CD4-positive, alpha-beta T cell treated with Interleukin-15 for 1 hour (primary cell): ENCODE results near the gene KCNIP1.

Experiments
- DNase-seq: peaks from one replicate; pipeline ENCODE4 v3.0.0-alpha.2; 2020

KCNIP1 gene

DNA sequence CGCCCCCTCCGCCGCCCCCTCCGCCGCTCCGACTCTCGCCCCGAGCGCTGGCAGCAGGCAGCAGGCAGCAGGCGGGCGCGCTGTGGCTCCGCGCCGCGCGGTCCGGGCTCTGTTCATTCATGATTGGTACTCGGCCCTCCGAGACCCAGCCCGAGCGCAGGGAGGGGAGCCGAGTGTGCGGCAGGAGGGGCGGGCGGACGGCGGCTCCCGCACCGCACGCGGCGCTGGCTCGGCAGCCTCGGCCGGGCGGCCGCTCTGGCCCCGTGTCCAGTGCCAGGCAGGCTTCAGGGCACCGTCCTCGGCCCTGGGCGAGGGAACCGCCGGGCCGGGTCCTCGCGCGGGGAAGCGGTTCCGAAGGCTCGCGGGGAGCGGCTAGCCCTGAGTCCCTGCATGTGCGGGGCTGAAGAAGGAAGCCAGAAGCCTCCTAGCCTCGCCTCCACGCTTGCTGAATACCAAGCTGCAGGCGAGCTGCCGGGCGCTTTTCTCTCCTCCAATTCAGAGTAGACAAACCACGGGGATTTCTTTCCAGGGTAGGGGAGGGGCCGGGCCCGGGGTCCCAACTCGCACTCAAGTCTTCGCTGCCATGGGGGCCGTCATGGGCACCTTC, at the start of gene KCNIP1:
Gene KCNIP1, plus strand, starts transcription at position 31 of the 607 bp plus-strand sequence.
- DNase-seq = no peak

DNA sequence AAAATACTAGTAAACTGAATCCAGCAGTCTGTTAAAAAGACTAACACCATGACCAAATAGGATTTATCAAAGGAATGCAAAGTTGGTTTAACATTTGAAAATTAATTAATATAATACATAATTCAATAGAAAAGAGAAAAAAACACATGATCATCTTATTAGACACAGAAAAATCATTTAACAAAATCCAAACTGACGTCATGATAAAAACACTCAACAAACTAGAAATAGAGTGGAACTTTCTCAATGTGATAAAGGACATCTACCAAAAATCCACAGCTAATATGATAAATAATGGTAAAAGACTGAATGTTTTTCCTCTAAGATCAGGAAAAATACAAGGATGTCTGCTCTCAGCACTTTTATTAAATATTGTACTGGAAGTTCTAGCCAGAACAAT, 40.4 kb upstream of the KCNIP1 start:
- DNase-seq = no peak

DNA sequence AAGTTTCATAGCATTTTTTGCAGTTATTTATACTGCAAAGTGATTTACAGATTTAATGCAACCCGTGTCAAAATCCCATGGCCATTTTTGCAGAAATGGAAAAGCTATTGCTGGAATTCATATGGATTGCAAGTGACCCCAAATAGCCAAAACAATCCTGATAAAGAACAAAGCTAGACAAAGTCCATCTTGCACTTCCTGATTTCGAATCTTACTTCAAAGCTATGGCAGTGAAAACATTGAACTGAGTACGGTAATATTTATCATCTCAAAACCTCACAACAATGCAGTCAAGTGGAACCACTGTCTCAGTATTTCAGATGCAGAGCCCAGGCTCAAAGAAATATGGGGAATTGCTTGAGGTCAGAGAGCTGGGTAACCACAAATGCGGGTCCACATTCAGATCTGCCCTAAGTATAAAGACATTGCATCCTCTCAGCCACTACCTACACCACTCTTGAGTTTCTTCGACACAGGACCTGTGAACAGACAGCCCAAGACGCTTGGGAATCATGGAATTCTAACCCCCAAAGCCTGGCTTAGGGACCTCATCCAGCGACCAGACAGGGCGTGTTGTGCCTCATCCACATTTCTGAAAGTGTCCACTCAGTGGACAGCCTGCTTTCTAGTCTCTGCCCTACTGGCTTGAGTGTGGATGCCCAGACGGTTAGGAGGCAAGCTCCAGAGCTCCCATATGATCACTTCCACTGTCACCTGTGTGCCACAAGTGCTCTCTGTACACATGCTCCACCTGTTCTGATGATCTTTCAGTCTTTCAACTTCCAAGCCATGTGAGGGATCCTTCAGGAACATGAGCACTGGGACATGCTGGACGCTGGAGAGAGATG, 39.3 kb upstream of the KCNIP1 start:
- no peak for DNase-seq

DNA sequence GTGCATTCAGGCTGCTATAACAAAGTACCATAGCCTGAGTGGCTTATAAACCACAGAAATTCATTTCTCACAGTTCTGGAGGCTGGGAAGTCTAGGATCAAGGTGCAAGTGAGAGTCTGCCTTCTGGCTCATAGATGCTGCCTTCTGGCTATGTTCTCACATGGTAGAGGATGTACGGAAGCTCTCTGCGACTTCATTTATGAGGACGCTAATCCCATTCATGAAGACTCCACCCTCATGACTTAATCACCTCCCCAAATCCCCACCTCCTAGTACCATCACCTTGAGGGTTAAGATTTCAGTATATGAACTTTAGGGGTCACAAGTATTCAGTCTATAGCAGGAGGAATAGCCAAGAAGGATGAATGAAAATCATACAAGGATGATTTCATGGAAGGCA, 37.3 kb upstream of the KCNIP1 start:
- DNase-seq = no peak

DNA sequence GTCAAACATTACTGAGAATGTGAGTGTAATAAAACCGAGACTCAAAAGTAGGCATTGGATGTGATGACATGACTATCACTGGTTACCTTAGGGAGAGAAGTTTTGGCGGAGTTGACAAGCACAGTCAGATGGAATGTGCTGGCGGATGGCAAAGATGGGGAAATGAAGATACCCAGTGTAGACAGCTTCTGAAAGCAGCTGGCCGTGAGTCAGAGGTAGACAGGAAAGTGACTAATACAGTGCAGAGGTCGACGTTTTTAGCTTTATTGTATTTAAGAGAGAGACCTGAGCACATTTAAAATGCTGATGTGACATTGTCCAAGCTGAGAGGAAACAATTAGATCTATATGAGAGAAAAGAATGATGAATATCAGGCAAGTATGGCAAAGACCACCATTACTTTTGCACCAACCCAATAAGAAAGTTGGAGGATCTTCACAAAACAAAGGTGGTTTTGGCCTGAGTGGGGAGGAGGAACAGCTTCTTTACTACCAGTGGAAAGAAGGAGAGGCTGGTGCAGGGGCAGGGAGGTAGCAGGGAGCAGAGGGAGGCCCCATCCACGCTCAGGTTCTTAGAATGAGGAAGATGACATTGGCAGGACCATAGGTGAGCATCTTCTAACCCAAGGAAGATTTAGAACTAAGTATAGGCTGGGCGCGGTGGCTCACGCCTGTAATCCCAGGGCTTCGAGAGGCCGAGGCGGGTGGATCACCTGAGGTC, 36.7 kb upstream of the KCNIP1 start:
- peak; percentile 63 for DNase-seq

DNA sequence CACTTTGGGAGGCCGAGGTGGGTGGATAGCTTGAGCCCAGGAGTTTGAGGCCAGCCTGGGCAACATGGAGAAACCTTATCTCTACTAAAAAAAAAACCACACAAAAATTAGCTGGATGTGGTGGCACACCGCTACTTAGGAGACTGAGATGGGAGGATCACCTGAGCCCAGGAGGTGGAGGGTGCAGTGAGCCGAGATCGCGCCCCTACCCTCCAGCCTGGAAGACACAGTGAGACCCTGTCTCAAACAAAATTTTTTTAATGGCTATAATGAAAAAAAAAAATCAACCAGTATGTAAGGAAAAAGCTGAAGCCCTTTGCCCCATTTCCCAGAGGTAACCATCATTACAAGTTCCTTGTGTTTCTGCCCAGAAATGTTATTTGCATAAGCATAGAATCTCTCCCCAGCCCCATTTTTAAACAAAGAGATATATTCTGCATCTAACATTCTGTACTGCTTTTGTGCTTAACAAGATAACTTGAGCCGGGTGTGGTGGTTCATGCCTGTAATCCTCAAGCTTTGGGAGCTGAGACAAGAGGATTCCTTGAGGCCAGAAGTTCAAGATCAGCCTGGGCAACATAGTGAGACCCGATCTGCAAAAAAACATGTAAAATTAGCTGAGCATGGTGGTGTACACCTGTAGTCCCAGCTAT, 35.1 kb upstream of the KCNIP1 start:
- DNase-seq = no peak

DNA sequence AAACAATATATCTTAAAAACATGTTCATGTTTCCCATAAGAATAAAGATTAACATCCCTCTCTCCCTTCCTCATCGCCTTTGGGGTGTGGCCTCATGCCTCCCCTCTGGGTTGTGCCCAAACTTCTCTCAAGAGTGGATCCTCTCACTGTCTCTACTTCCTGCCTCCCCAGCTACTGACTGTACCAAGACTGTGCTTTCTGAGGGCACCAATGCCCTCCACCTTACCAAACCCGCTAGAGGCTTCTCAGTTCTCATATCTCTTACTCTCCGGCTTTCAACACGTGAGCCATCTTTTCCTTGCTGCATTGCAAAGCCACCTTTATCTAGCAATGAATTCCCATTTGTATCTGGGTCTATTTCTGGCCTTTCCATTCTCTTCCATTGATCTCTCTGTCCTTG, 34.4 kb upstream of the KCNIP1 start:
- DNase-seq = no peak

DNA sequence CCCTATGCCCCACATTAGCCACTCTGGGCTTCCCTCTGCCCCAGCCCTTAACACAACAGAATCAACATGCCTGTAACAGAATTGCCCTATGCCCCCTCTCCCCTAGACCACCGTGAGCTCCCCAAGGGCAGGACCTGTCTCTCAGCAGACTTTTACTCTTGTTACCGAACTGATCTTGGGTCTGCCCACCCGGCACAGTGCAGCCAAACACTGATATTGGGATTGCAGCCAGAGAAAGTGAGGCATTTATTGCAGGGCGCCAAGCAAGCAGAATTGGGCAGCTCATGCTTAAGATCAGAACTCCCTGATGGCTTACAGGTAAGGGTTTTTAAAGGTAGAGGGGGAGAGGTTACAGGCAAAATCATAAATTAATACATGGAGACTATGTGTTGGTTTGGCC, 33.5 kb upstream of the KCNIP1 start:
- no peak for DNase-seq

DNA sequence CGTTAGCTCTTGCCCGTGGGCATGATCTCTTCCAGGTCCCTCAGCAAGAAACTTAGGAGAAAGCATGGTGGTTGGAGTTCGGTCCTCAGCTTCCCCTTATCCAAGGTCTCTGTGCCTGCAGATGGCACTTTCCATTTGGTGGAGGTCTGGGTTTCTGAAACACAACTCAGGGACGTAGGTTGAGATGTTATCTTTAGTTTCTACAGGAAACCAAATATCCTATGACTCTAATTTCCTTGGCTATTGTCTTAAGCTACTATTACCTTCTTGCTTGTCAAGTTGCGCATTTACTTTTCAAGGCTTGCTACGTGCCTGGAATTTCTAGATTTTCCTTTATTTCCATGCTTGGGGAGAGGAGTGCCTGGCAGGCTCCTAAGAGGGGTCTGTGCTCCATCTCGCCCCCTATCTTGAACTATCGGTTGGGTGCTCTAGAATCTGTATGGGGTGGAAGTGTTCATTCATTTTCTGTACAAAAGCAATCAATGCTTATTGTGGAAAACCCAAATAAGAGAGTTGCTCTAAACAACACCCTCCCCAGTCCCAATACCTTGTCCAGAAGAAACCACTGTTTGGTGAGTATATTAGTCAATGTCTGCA, 32.9 kb upstream of the KCNIP1 start:
- DNase-seq = no peak

DNA sequence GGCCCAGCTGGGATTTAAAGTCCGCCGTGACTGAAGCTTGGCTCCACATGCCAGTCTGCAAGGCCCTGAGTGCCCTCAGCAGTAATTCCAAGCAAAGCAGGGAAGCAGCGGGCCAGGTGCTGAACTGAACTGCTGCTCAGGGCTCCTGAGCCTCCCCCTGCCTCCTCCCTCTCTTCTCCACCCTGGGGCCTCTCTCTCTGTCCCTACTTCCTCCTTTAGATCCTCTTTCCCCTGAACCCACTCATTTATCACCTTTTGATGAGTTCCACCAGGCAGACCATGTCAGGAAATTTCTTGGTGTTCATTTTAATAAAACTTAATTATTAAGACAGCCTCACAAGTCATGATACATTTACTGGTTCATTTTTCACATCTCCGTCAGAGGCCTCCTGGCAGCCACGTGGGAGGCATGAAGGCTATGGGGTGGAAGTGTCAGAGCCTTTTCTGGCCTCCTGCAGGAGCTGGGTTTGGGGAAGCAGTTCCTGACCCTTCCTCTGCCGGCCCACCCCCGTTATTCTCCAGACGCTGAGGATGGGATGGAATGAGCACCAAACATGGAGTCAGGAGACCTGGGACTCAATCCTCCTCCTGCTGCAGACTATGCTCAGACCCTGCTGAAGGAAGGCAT, 32.2 kb upstream of the KCNIP1 start:
- no peak for DNase-seq

DNA sequence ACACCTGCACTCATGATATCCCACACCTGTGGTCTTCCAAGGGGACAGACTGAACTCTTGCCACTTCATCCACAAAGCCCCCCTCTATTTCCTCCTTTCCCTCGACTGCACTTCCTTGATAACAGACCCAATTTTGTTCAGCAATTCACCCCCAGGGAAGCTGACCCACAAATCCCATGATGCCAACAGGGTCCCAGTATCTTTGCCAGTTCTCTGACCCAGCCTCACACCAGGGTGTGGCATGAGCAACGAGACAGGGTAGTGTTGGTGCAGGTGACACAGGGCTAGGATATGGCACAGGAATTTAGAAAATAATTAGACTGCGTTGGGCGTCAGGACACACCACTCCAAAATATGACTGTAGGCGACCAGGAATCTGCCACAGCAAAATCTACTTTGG, 30.2 kb upstream of the KCNIP1 start:
- DNase-seq = no peak

DNA sequence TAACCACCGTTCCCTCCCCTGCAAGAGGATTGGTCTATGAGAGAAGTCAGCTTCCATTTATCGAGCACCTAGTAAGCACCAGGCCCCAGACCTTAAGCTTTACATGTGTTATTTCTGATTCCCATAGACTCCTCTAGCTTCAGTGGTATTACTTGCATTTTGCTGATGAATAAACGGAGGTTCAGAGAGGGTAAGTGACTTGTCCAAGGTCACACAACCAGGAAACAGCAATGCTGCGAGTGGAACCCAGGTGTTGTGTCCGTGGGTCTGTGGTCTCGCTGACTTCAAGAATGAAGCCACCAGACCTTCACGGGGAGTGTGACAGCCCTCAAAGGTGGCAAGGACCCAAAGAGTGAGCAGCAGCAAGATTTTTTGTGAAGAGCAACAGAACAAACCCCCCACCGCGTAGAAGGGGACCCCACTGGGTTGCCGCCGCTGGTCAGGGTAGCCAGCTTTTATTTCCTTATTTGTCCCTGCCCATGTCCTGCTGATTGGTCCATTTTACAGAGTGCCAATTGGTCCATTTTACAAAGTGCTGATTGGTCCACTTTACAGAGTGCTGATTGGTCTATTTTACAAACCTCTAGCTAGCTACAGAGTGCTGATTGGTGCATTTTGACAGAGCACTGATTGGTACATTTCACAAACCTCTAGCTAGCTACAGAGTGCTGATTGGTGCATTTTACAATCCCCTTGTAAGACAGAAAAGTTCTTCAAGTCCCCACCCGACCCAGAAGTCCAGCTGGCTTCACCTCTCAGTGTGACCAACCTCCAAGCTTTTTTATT, 29.1 kb upstream of the KCNIP1 start:
- DNase-seq = no peak

DNA sequence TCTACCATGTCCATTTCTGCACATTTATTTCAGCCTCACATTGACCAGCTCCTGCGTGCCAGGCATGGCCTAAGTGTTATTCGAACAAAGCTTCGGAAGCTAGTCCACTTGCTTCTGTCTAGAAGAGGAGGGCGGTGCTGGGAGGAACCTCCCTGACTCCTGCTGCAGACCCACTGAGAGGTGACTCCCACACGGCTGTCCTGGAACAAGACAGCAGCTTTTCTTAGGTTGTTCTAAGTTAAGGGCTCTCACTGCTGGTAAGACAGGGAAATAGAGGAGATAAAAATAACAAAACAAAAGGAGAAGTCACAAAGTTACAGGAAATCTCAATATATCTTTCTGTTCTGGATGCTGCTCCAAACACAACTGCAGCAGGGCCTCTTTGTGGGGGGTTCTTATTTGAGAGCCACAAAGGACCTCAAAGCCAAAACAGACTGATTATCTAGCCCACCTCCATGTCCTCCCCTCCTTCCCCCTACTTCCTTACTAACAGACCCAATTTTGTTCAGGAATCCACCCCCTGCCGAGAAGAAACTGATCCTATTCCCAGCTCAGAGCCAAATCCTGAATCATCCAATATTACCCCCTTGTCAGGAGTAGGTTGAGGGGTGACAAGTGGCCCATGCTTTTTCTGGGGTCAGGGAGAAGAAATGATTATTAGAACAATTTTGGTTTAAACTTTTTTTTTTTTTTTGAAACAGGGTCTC, 28.4 kb upstream of the KCNIP1 start:
- DNase-seq = no peak

DNA sequence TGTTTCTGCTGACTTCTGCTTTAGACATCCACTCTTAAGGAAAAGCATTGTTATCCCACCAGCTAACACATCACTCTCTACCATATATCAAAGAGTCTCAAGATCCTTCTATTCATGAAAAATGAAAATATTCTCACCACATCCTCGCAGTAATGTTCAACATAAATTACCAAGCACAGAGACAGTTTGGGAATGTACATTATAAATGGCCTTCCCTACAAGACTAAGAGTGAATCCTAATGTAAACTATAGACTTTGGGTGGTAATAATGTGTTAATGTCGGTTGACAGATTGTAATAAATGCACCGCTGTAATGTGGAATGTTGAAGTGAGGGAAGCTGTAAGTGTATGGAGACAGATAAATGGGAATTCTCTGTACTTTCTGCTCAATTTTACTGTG, 27.1 kb upstream of the KCNIP1 start:
- DNase-seq = no peak

DNA sequence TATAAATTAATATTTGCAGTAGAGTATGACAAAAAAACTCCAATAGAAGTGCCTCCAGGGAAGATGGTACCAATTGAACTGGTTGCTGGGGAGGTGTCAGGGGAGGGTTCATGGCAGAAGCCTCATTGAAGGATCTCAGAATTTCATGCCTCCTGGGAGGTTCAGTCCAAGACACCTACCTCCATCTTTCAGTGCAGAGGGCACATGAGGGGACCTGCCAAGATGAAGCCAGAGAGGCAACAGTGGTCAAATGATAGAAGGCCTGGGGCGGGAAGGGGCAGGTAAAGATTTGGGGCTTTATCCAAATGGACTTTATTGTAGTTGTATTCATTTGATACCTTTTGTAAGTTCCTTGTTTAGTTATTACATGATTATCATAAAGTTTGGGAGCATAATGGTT, 25.9 kb upstream of the KCNIP1 start:
- DNase-seq = no peak

DNA sequence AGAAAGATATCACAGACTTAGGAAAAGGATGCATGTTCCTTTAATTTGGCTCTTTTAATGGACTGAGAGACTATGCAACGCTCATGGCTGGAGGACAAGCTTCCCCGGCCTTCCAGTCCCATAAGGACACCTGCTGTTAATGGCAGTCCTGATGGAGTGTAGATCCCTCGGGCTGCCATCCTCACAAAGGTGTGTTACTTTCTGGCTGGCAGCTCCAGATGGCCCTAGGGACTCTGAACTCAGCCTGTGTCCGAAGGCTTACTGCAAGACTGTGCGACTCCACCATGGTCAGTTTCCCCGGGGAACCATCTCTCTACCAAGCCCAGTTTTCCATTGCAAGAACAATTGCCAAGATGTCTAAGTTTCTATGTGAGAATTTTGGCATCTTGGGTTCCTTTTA, 25.5 kb upstream of the KCNIP1 start:
- no peak for DNase-seq

DNA sequence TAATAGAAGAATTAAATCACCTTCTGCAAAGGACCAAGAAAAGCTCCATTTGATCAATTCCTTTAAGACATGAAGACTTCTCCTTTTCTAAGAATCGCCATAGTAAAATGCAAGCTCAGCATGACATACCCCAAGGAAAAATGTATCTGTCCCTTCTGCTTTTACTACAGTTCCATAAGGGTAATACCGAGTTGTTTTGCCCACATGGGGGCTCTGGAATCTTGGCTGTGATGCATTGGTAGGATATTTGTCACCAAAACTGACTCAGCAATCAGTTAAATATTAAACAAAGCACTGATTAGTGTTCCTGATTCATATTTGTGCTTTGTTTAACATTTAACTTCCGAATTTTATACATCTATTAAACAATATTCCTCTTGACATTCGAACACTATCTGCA, 24.3 kb upstream of the KCNIP1 start:
- DNase-seq = no peak

DNA sequence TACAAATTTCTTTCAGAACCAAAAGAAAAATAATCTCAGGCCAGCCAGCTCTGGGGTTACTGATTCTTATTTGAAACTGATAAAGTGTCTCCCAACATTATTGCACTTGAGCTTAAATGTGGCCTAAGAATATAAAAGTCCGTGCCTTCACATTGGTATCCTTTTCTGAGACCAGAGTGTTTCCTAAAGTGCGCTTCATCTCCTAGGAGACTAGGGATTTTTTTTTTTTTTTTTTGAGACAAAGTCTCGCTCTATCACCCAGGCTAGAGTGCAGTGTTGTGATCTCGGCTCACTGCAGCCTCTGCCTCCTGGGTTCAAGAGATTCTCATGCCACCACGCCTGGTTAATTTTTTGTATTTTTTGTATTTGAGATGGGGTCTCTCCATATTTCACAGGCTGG, 23.6 kb upstream of the KCNIP1 start:
- no peak for DNase-seq

DNA sequence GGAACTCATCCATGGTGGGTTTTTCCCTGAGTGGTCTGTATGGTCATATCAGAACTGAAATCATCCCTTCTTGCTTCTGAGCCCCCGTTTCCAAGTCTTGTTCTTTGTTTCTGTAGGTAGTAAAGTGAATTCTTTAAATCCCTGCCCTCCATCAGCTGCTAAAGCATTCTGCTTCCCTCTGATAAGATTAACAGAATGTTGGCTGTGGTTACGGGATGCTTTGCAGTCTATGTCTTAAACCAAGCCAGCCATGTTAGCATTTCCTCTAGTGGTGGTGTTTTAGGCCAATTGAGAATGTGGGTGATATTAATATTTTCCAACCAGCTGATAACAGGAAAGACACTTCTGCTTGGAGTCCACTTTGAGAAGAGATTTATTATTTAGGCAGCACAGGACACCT, 22.0 kb upstream of the KCNIP1 start:
- DNase-seq = no peak

DNA sequence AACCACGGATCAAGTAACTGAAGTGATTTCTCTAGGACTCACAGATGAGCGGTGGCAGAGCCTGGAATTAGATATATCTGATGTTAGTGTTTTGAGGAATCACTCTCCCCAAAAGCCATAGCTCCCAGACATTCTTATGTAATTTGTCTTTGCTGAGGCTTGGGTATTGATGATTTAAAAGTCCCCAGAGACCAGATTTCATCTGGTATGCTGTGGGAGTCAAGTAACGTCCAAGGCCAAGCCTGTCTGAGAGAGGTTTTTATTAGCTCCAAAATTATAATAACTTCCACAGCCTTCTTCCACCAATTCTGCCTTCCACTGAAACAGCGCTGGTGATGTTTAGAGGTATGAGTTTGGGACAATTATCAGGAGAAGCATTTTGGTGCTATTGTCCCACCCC, 21.3 kb upstream of the KCNIP1 start:
- DNase-seq = no peak
